MG63 (cell line): Measurements from ENCODE around the gene DACT3. TPM values are rescaled to one million over a fixed set of nuclear protein-coding genes. Genes with fewer than 3 reads are reported as not detected.
A peak's percentile ranks its signal among the peaks of the same experiment; 100 is the strongest.

ENCODE experiments used
- DNase-seq: peaks from one replicate; pipeline ENCODE4 v3.0.0-alpha.2; 2020
- H3K27me3 ChIP-seq: fragments of 250-450 bp; sonication (Bioruptor Pico); 2 replicates; pipeline ENCODE4 v1.5.1; 2020; ENCODE audit warnings: mild to moderate bottlenecking, moderate library complexity
- H3K36me3 ChIP-seq: fragments of 250-450 bp; sonication (Bioruptor Pico); 2 replicates; pipeline ENCODE4 v1.5.1; 2020; ENCODE audit warnings: mild to moderate bottlenecking, moderate library complexity
- H3K4me3 ChIP-seq: fragments of 250-450 bp; sonication (Bioruptor Pico); 2 replicates; pipeline ENCODE4 v1.5.1; 2020; ENCODE audit warnings: mild to moderate bottlenecking, moderate library complexity
- H3K9me3 ChIP-seq: fragments of 250-450 bp; sonication (Bioruptor Pico); 2 replicates; pipeline ENCODE4 v1.5.1; 2020; ENCODE audit warnings: mild to moderate bottlenecking, moderate library complexity
- total RNA-seq: library from RNA; depleted of rRNA; stranded (reverse); fragments of >200 nt; shearing (Covaris generic); gene quantifications from 2 replicates; pipeline ENCODE4 v1.2.3, GENCODE V29; 2014; ENCODE audit warnings: low replicate concordance; rRNA removed

The DACT3 gene
- total RNA-seq, 1 experiment from 2014 or later, result 1.5 TPM

- peaks cover 20% of the 10 kb centered on the region for H3K36me3 ChIP-seq
- no peaks in the 10 kb centered on the region for H3K27me3 ChIP-seq
- H3K9me3 ChIP-seq, result peaks cover 2% of the 10 kb centered on the region
- H3K4me3 ChIP-seq, result peak overlapping the region; percentile 97
- no peak for DNase-seq
Measured at GRCh38 chr19:46599716-46600373, 61.1 kb downstream of the DACT3 start.

- Histone ChIP-seq H3K36me3 (peaks cover 9% of the 10 kb centered on the region), H3K9me3 (peaks cover 2% of the 10 kb centered on the region), H3K4me3 (no peak overlapping the region), H3K27me3 (no peaks in the 10 kb centered on the region)
- DNase-seq, result no peak
Measured at GRCh38 chr19:46598372-46598917, 62.5 kb downstream of the DACT3 start.

Other genes with a start within 250 kb of the DACT3 start
- gene CCDC8, start 247.6 kb downstream of the DACT3 start, total RNA-seq, result 11.6 and 15.9 TPM in 2 replicates
- not detected in 2 replicates for gene PNMA8C, start 232.2 kb downstream of the DACT3 start, total RNA-seq
- 0.22 and 0.46 TPM in 2 replicates for gene PNMA8A, start 189.6 kb downstream of the DACT3 start, total RNA-seq
- not detected in 2 replicates for gene PNMA8B, start 165.3 kb downstream of the DACT3 start, total RNA-seq
- 90.4 and 116 TPM in 2 replicates for gene CALM3, start 59.9 kb downstream of the DACT3 start, total RNA-seq
- gene PTGIR, start 36.1 kb downstream of the DACT3 start, total RNA-seq, result not detected in 2 replicates
- gene GNG8, start 25.0 kb downstream of the DACT3 start, total RNA-seq, result not detected in 2 replicates
- 8.6 and 20.4 TPM in 2 replicates for gene PRKD2, start 55.9 kb upstream of the DACT3 start, total RNA-seq
- 6.5 and 18.0 TPM in 2 replicates for gene FKRP, start 84.9 kb upstream of the DACT3 start, total RNA-seq
- gene STRN4, start 85.3 kb upstream of the DACT3 start, total RNA-seq, result 55.2 and 81.7 TPM in 2 replicates
- gene SLC1A5, start 127.4 kb upstream of the DACT3 start, total RNA-seq, result 170 and 305 TPM in 2 replicates
- gene AP2S1, start 189.7 kb upstream of the DACT3 start, total RNA-seq, result 216 and 390 TPM in 2 replicates
- 7.8 and 14.7 TPM in 2 replicates for gene ARHGAP35, start 199.8 kb upstream of the DACT3 start, total RNA-seq